Neuronal stem cell (in vitro differentiated cells): Measurements from ENCODE around the gene GID8.

ENCODE experiments used
- DNase-seq: peaks from one replicate; pipeline ENCODE4 v3.0.0-alpha.2; 2013; ENCODE audit warnings: low spot score
- H2AFZ ChIP-seq: one replicate; pipeline ENCODE4 v1.6.1; 2013; ENCODE audit warnings: mild to moderate bottlenecking, low read length, inconsistent platforms
- H2AK5ac ChIP-seq: 2 replicates; pipeline ENCODE4 v1.6.1; 2013; ENCODE audit warnings: low read depth, mild to moderate bottlenecking, inconsistent platforms, low read length, moderate library complexity, mixed read lengths
- H2BK120ac ChIP-seq: 2 replicates; pipeline ENCODE4 v1.6.1; 2013; ENCODE audit warnings: low read depth, mild to moderate bottlenecking, inconsistent platforms, low read length, moderate library complexity, mixed read lengths
- H2BK12ac ChIP-seq: one replicate; pipeline ENCODE4 v1.6.1; 2013; ENCODE audit warnings: low read length, inconsistent platforms
- H2BK15ac ChIP-seq: 2 replicates; pipeline ENCODE4 v1.6.1; 2013; ENCODE audit warnings: mild to moderate bottlenecking, low read length, inconsistent platforms, mixed read lengths
- H2BK5ac ChIP-seq: one replicate; pipeline ENCODE4 v1.6.1; 2013; ENCODE audit warnings: inconsistent platforms, mild to moderate bottlenecking, low read length, moderate library complexity
- H3K14ac ChIP-seq: one replicate; pipeline ENCODE4 v1.6.1; 2013; ENCODE audit warnings: low read length, inconsistent platforms
- H3K18ac ChIP-seq: 2 replicates; pipeline ENCODE4 v1.6.1; 2013; ENCODE audit warnings: low read length, inconsistent platforms
- H3K23ac ChIP-seq: 2 replicates; pipeline ENCODE4 v1.6.1; 2013; ENCODE audit warnings: low read depth, mild to moderate bottlenecking, mixed read lengths, low read length, inconsistent platforms; ENCODE audit not compliant: poor library complexity
- H3K27ac ChIP-seq: replicated peaks from 3 replicates; pipeline ENCODE4 v1.5.1; 2013; ENCODE audit warnings: low read length, inconsistent platforms
- H3K27me3 ChIP-seq, 3 experiments: 2 replicates each; pipeline ENCODE4 v1.6.1; 2013; ENCODE audit warnings: low read length in 3 of 3, mild to moderate bottlenecking in 2 of 3, inconsistent platforms in 1 of 3, low read depth in 1 of 3, mixed read lengths in 1 of 3, moderate library complexity in 1 of 3; ENCODE audit not compliant: control insufficient read depth in 3 of 3, insufficient read depth in 3 of 3
- H3K36me3 ChIP-seq, 2 donors: replicated peaks in 1 of 2; 2 replicates each; pipeline ENCODE4 v1.6.1; 2013; ENCODE audit warnings: low read length in 2 of 2; ENCODE audit not compliant: control insufficient read depth in 2 of 2, insufficient read depth in 2 of 2
- H3K4ac ChIP-seq: 2 replicates; pipeline ENCODE4 v1.6.1; 2013; ENCODE audit warnings: inconsistent platforms, mild to moderate bottlenecking, low read length, moderate library complexity
- H3K4me1 ChIP-seq, 2 donors: 1 replicate in 1 of 2; 2 replicates in 1 of 2; pipeline ENCODE4 v1.6.1; 2013; ENCODE audit warnings: low read length in 2 of 2, low read depth in 1 of 2; ENCODE audit not compliant: control insufficient read depth in 2 of 2, insufficient read depth in 1 of 2
- H3K4me2 ChIP-seq: one replicate; pipeline ENCODE4 v1.6.1; 2013; ENCODE audit warnings: mild to moderate bottlenecking, low read length, inconsistent platforms; ENCODE audit not compliant: insufficient read depth, poor library complexity, severe bottlenecking
- H3K4me3 ChIP-seq, 2 donors: 2 replicates each; pipeline ENCODE4 v1.5.1; 2013; ENCODE audit warnings: low read length in 2 of 2, mild to moderate bottlenecking in 2 of 2, inconsistent platforms in 1 of 2, moderate library complexity in 1 of 2
- H3K79me1 ChIP-seq: one replicate; pipeline ENCODE4 v1.6.1; 2013; ENCODE audit warnings: low read depth, mild to moderate bottlenecking, inconsistent platforms, low read length, moderate library complexity
- H3K9ac ChIP-seq: one replicate; pipeline ENCODE4 v1.6.1; 2013; ENCODE audit warnings: mild to moderate bottlenecking, low read depth, low read length, inconsistent platforms; ENCODE audit not compliant: poor library complexity
- H3K9me3 ChIP-seq, 2 donors: replicated peaks in 1 of 2; 2 replicates each; pipeline versions ENCODE3 to v1.6.1; 2013; ENCODE audit warnings: low read length in 2 of 2, mild to moderate bottlenecking in 2 of 2, inconsistent platforms in 1 of 2, low read depth in 1 of 2, mixed read lengths in 1 of 2, moderate library complexity in 1 of 2; ENCODE audit not compliant: control insufficient read depth in 2 of 2, insufficient read depth in 1 of 2
- H4K8ac ChIP-seq: one replicate; pipeline ENCODE4 v1.6.1; 2013; ENCODE audit warnings: low read depth, mild to moderate bottlenecking, inconsistent platforms, low read length, moderate library complexity
- H4K91ac ChIP-seq: one replicate; pipeline ENCODE4 v1.6.1; 2013; ENCODE audit warnings: low read length, low read depth, mild to moderate bottlenecking, inconsistent platforms; ENCODE audit not compliant: poor library complexity
- WGBS, 2 donors: extraction: QIAGEN DNeasy Blood & Tissue Kit; methylation state at CpG; one replicate each; pipeline ENCODE4 v1.1.7; 2013; ENCODE audit warnings: missing lambda C conversion rate in 2 of 2, mixed read lengths in 1 of 2; ENCODE audit not compliant: insufficient read length in 2 of 2, insufficient replicate concordance in 1 of 2; ENCODE audit errors: extremely low coverage in 2 of 2; 5-methylcytosine and 5-hydroxymethylcytosine counted together

The GID8 gene

GRCh38 chr20:62944184-62944583 is 6.2 kb downstream of the GID8 start:
- no peak overlapping the region for H3K4ac ChIP-seq
- no peak overlapping the region for H4K8ac ChIP-seq
- no peak for DNase-seq
- H3K4me2 ChIP-seq: no peak overlapping the region
- no peak overlapping the region for H3K18ac ChIP-seq
- no peak overlapping the region for H2AFZ ChIP-seq
- no peak overlapping the region for H3K4me3 ChIP-seq
- H4K91ac ChIP-seq: no peak overlapping the region
- H3K9me3 ChIP-seq: peaks cover 5% of the 10 kb centered on the region in 2 donors
- no peak overlapping the region for H3K27ac ChIP-seq
- H2BK120ac ChIP-seq: no peak overlapping the region
- H3K23ac ChIP-seq: no peak overlapping the region
- H2BK5ac ChIP-seq: no peak overlapping the region
- no peaks in the 10 kb centered on the region for H3K27me3 ChIP-seq
- no peak overlapping the region for H3K9ac ChIP-seq
- H3K4me1 ChIP-seq: peaks cover 2 to 3% of the 10 kb centered on the region in 2 donors
- no peak overlapping the region for H2BK12ac ChIP-seq
- no peak overlapping the region for H3K14ac ChIP-seq
- H3K36me3 ChIP-seq: peaks cover 53 to 94% of the 10 kb centered on the region in 2 donors
- no CpG with 5 or more reads among the region's 8 CpGs for WGBS, 2 donors
- H2BK15ac ChIP-seq: no peak overlapping the region
- peaks cover 5% of the 10 kb centered on the region for H3K79me1 ChIP-seq
- no peak overlapping the region for H2AK5ac ChIP-seq

- H3K4me3 ChIP-seq: no peak overlapping the region
- H3K9ac ChIP-seq: no peak overlapping the region
- no peak for DNase-seq
- no peak overlapping the region for H2BK12ac ChIP-seq
- no peak overlapping the region for H3K23ac ChIP-seq
- no CpG with 5 or more reads among the region's 10 CpGs for WGBS, 2 donors
- H4K8ac ChIP-seq: no peak overlapping the region
- H3K79me1 ChIP-seq: peaks cover 5% of the 10 kb centered on the region
- H2BK120ac ChIP-seq: no peak overlapping the region
- H2AFZ ChIP-seq: no peak overlapping the region
- H3K4me1 ChIP-seq: no peaks in the 10 kb centered on the region
- no peak overlapping the region for H4K91ac ChIP-seq
- H2AK5ac ChIP-seq: no peak overlapping the region
- H3K27ac ChIP-seq: no peak overlapping the region
- no peak overlapping the region for H2BK15ac ChIP-seq
- H3K36me3 ChIP-seq: peaks cover 53 to 96% of the 10 kb centered on the region in 2 donors
- no peak overlapping the region for H2BK5ac ChIP-seq
- H3K14ac ChIP-seq: no peak overlapping the region
- H3K4me2 ChIP-seq: no peak overlapping the region
- H3K18ac ChIP-seq: no peak overlapping the region
- H3K4ac ChIP-seq: no peak overlapping the region
- H3K27me3 ChIP-seq: no peaks in the 10 kb centered on the region
- peaks cover 5 to 10% of the 10 kb centered on the region in 2 donors for H3K9me3 ChIP-seq
Observed at GRCh38 chr20:62944746-62945145, 6.8 kb downstream of the GID8 start.

DNA sequence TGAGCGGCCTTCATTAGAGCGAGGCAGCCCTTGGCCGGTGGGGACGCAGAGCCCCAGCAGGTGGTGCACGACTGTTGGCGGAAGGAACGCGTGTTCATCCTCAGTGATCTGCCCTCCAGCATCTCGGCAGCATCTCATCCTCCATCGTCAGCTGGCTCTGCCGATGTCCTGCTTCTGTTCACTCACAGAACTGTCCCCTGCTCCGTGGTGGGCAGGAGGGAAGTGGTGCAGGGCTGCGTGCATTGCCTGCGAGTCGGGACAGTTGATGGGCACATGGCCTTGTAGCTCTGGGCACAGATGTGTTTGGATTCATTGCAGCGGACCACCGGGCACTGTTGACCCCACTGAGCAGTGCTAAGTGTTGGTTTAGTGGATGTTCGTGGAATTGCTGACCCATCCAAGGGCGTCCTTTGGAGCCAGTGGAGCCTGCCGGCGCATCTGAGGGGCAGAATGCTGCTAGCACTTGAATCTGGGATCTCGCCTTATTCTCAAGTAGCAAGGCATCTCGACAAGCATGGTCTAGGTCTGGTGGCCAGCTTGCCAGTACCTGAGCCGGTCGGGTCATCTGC is 7.9 kb downstream of the GID8 start:
- H3K4me1 ChIP-seq: no peaks in the 10 kb centered on the region
- no peak overlapping the region for H2AFZ ChIP-seq
- H3K4me2 ChIP-seq: no peak overlapping the region
- H3K14ac ChIP-seq: no peak overlapping the region
- no peak for DNase-seq
- H4K8ac ChIP-seq: no peak overlapping the region
- no peak overlapping the region for H2BK5ac ChIP-seq
- H3K23ac ChIP-seq: no peak overlapping the region
- peaks cover 5 to 10% of the 10 kb centered on the region in 2 donors for H3K9me3 ChIP-seq
- H2AK5ac ChIP-seq: no peak overlapping the region
- no peak overlapping the region for H3K9ac ChIP-seq
- no peaks in the 10 kb centered on the region for H3K27me3 ChIP-seq
- peak overlapping the region in 1 of 2 donors; percentile 43 for H3K4me3 ChIP-seq
- H3K4ac ChIP-seq: no peak overlapping the region
- H3K36me3 ChIP-seq: peaks cover 56 to 100% of the 10 kb centered on the region in 2 donors
- no peak overlapping the region for H4K91ac ChIP-seq
- H2BK12ac ChIP-seq: no peak overlapping the region
- peaks cover 5% of the 10 kb centered on the region for H3K79me1 ChIP-seq
- no peak overlapping the region for H3K18ac ChIP-seq
- H2BK120ac ChIP-seq: no peak overlapping the region
- H2BK15ac ChIP-seq: no peak overlapping the region
- H3K27ac ChIP-seq: no peak overlapping the region
- WGBS, 2 donors: no CpG with 5 or more reads among the region's 25 CpGs

- Histone ChIP-seq H3K4me2 (no peak overlapping the region), H3K36me3 (peaks cover 53 to 93% of the 10 kb centered on the region in 2 donors), H3K18ac (no peak overlapping the region), H3K27me3 (no peaks in the 10 kb centered on the region), H3K9me3 (peaks cover 5 to 10% of the 10 kb centered on the region in 2 donors), H2AFZ (no peak overlapping the region), H3K14ac (no peak overlapping the region), H2AK5ac (no peak overlapping the region), H2BK120ac (no peak overlapping the region), H3K79me1 (peaks cover 5% of the 10 kb centered on the region), H3K4ac (no peak overlapping the region), H2BK5ac (no peak overlapping the region), H2BK12ac (no peak overlapping the region), H4K91ac (no peak overlapping the region), H3K9ac (no peak overlapping the region), H3K23ac (no peak overlapping the region), H3K4me3 (peak overlapping the region in 1 of 2 donors; percentile 33), H3K4me1 (no peaks in the 10 kb centered on the region), H4K8ac (no peak overlapping the region), H3K27ac (no peak overlapping the region), H2BK15ac (no peak overlapping the region)
- DNase-seq: no peak
- WGBS, 2 donors: no CpG with 5 or more reads among the region's 10 CpGs
Observed at GRCh38 chr20:62946918-62947317, 9.0 kb downstream of the GID8 start.
